Stimulated activated naive CD8-positive, alpha-beta T cell treated with anti-CD3 and anti-CD28 coated beads, Interleukin-15, amount 100 ng/mL, for 72 hours (primary cell): ENCODE results near the gene TPSD1.
"Not testable (repeated sequence)": the region's sequence is repeated elsewhere in the genome, so short reads cannot be mapped to it uniquely, and the experiment has no call there.

Source experiments
- ATAC-seq: fragments of 150-1000 bp; cut with Tn5 transposase; 2 replicates; pipeline ENCODE4 v1.10.0; 2021; ENCODE audit warnings: mild to moderate bottlenecking, moderate library complexity
- DNase-seq, 2 donors: peaks; one replicate each; pipeline ENCODE4 v3.0.0; 2021 to 2022
- H3K27ac Mint-ChIP-seq, 2 donors: one replicate each; pipeline ENCODE4 v1.8.0; 2022; ENCODE audit warnings: mild to moderate bottlenecking in 2 of 2, mixed read lengths in 2 of 2, moderate library complexity in 2 of 2
- H3K27me3 Mint-ChIP-seq: one replicate; pipeline ENCODE4 v1.8.0; 2022; ENCODE audit warnings: mixed read lengths
- H3K4me1 Mint-ChIP-seq: one replicate; pipeline ENCODE4 v1.8.0; 2022; ENCODE audit warnings: mild to moderate bottlenecking, mixed read lengths
- H3K4me3 Mint-ChIP-seq, 2 donors: one replicate each; pipeline ENCODE4 v1.8.0; 2022; ENCODE audit warnings: mild to moderate bottlenecking in 2 of 2, mixed read lengths in 2 of 2, moderate library complexity in 1 of 2
- H3K9me3 Mint-ChIP-seq, 2 donors: one replicate each; pipeline ENCODE4 v1.8.0; 2022; ENCODE audit warnings: mixed read lengths in 2 of 2

TPSD1 gene

DNA sequence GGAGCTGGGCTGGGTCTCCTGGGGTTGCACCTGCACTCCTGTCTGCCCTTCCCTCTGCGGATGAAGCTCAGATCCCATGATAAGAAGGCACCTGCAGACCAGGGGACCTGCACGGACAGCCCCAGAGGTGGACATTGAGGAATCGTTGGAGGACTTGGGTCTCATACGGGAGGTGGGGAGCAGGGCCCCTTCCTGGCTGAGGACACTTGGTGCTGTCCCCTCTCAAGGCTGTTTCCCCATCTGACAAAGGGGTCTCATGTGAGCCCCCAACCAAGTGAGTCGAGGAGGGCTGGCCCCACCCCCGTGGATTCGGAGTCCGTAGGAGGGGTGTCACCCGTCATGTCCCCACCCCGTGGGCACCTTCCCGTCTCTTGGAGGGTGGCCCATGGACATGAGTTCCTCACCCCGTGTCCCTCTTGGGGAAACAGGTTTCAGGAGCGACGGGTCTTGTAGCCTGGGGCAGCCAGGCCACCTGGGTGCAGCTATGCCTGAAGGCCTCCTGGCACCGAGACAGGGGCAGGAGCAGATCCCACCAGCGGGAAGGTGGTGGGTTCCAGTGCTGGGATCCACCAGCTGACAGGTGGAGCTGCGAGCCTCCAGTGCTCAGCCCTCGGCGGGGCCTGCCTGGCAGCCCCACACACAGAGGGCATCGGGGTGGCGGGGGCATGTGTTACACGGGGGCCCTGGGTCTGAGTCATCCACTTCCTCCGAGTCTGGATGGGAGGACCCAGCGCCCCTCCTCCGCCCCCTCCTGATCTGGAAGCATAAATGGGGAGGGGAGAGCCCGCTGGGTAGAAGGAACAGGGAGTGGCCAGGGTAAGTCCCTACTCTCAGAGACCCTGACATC lies at the start of gene TPSD1:
Gene TPSD1 (plus strand): TSS at position 794 of the 847 bp plus-strand sequence. CDS start 212 bp downstream, outside the sequence.
- H3K27me3 Mint-ChIP-seq, result peaks cover 25% of the 10 kb centered on the region
- H3K27ac Mint-ChIP-seq, DNase-seq, H3K4me1 Mint-ChIP-seq, ATAC-seq, H3K4me3 Mint-ChIP-seq, H3K9me3 Mint-ChIP-seq: not testable (repeated sequence)

GRCh38 chr16:1206326-1206725 lies 49.5 kb upstream of the TPSD1 start:
- ATAC-seq (no peak), DNase-seq (no peak)
- Mint-ChIP-seq H3K27me3 (no peaks in the 10 kb centered on the region), H3K4me3 (no peak overlapping the region), H3K27ac (no peak overlapping the region), H3K9me3 (no peaks in the 10 kb centered on the region), H3K4me1 (peaks cover 7% of the 10 kb centered on the region)

DNA sequence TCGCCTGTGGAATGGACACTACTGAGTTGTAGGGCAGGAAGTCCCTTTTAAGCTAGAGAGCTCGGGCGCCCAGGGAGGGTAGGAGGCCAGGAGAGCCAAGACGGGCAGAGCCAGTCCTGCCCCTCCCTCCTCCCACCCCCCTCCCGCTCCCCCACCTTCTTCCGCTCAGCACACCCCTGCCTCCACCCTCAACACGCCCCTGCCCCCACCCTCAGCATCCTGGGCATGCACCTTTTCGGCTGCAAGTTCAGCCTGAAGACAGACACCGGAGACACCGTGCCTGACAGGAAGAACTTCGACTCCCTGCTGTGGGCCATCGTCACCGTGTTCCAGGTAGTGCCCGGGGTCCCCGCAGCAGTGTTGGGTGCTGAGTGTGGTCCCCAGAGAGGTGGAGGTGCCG lies 49.1 kb upstream of the TPSD1 start:
- H3K27me3 Mint-ChIP-seq, result no peaks in the 10 kb centered on the region
- DNase-seq (no peak), ATAC-seq (no peak)
- no peak overlapping the region for H3K27ac Mint-ChIP-seq
- peaks cover 7% of the 10 kb centered on the region for H3K4me1 Mint-ChIP-seq
- H3K4me3 Mint-ChIP-seq, result peak overlapping the region in 1 of 2 donors; percentile 22
- no peaks in the 10 kb centered on the region for H3K9me3 Mint-ChIP-seq

DNA sequence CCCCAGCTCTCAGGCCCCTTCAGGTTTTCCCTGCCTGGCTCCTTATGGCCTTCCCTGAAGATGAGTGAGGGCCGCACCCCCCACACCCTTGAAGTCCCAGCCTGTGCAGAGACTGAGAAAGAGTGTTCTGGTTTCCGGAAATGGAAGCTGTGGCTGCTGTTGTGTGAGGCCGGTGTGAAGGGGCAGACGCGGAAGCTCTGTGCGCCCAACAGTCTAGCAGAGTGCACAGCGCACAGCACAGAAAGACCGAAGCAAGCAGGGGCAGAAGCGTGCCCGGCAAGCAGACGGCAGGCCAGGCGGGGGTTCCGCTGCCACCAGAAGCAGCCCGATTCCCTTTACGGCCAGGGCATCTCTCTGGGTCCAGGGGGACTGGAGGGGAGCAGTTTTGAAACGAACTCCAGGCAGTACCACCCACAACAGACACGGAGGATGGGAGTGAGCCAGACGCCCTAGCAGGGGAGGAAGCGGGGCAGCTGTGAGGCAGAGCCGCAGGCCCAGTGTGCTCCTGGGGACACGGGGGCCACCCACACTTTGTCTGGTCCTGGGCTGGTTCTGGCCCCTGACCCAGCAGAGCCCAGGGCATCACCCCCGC lies 47.5 kb upstream of the TPSD1 start:
- peak; percentile 53 for ATAC-seq
- DNase-seq, result no peak
- peak overlapping the region; percentile 13 to 89 for H3K27ac Mint-ChIP-seq

GRCh38 chr16:1209081-1209480 lies 46.8 kb upstream of the TPSD1 start:
- no peak for DNase-seq
- no peaks in the 10 kb centered on the region for H3K27me3 Mint-ChIP-seq
- peaks cover 7% of the 10 kb centered on the region for H3K4me1 Mint-ChIP-seq
- H3K4me3 Mint-ChIP-seq, result no peak overlapping the region
- no peak overlapping the region for H3K27ac Mint-ChIP-seq
- H3K9me3 Mint-ChIP-seq, result no peaks in the 10 kb centered on the region
- no peak for ATAC-seq

More for the DNA sequence above, 47.5 kb upstream of the TPSD1 start:
- H3K9me3 Mint-ChIP-seq, result no peaks in the 10 kb centered on the region
- peak overlapping the region; percentile 60 to 71 for H3K4me3 Mint-ChIP-seq
- peaks cover 7% of the 10 kb centered on the region for H3K4me1 Mint-ChIP-seq
- no peaks in the 10 kb centered on the region for H3K27me3 Mint-ChIP-seq

DNA sequence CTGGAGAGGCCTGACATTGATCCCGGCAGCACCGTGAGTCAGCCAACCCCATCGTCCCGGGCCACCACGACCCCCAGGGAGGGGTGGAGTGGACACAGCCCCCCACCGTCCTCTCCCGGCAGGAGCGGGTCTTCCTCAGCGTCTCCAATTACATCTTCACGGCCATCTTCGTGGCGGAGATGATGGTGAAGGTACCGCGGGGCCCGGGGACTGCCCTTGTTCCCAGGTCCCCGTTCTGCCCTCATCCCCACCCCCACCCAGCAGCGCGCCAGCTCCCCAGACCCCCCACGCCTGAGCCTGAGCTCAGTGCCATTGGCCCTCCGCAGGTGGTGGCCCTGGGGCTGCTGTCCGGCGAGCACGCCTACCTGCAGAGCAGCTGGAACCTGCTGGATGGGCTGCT lies 45.4 kb upstream of the TPSD1 start:
- Mint-ChIP-seq H3K4me1 (peaks cover 7% of the 10 kb centered on the region), H3K4me3 (no peak overlapping the region), H3K9me3 (no peaks in the 10 kb centered on the region), H3K27me3 (no peaks in the 10 kb centered on the region), H3K27ac (no peak overlapping the region)
- ATAC-seq, result no peak
- DNase-seq, result no peak

- no peak overlapping the region for H3K4me3 Mint-ChIP-seq
- peak; percentile 7 for ATAC-seq
- H3K27me3 Mint-ChIP-seq, result no peaks in the 10 kb centered on the region
- H3K27ac Mint-ChIP-seq, result no peak overlapping the region
- peaks cover 7% of the 10 kb centered on the region for H3K4me1 Mint-ChIP-seq
- H3K9me3 Mint-ChIP-seq, result no peaks in the 10 kb centered on the region
- no peak for DNase-seq
Measured at GRCh38 chr16:1211451-1212268, 44.2 kb upstream of the TPSD1 start.

- ATAC-seq, result no peak
- Mint-ChIP-seq H3K4me1 (peaks cover 7% of the 10 kb centered on the region), H3K9me3 (no peaks in the 10 kb centered on the region), H3K4me3 (no peak overlapping the region), H3K27ac (no peak overlapping the region), H3K27me3 (no peaks in the 10 kb centered on the region)
- DNase-seq, result no peak
Measured at GRCh38 chr16:1212616-1213194, 43.2 kb upstream of the TPSD1 start.

DNA sequence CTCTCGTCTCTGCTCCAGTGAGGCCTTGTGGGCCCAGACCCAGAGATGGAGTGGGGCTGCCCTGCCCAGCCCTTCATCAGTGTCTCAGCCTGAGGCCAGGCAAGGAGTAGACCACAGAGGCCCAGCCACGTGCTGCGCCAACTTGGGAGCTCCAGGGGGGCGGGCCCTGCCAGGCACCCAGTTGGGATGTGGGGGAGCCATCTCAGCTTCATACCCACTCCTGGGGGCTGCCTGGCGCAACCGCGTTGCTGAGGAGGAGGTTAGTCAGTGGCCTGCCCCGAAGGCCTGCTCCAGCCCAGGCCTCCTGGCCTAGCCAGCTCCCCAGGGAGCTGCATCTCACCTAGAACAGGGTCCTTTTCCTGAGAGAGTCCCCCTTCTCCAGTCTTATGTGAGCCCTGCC lies 42.6 kb upstream of the TPSD1 start:
- no peak for ATAC-seq
- Mint-ChIP-seq H3K4me3 (no peak overlapping the region), H3K9me3 (no peaks in the 10 kb centered on the region), H3K27me3 (no peaks in the 10 kb centered on the region), H3K27ac (peak overlapping the region in 1 of 2 donors; percentile 48), H3K4me1 (peaks cover 3% of the 10 kb centered on the region)
- DNase-seq, result no peak

GRCh38 chr16:1213796-1214372 lies 42.0 kb upstream of the TPSD1 start:
- DNase-seq (no peak), ATAC-seq (no peak)
- Mint-ChIP-seq H3K4me3 (no peak overlapping the region), H3K9me3 (no peaks in the 10 kb centered on the region), H3K4me1 (no peaks in the 10 kb centered on the region), H3K27me3 (no peaks in the 10 kb centered on the region), H3K27ac (peak overlapping the region in 1 of 2 donors; percentile 48)

DNA sequence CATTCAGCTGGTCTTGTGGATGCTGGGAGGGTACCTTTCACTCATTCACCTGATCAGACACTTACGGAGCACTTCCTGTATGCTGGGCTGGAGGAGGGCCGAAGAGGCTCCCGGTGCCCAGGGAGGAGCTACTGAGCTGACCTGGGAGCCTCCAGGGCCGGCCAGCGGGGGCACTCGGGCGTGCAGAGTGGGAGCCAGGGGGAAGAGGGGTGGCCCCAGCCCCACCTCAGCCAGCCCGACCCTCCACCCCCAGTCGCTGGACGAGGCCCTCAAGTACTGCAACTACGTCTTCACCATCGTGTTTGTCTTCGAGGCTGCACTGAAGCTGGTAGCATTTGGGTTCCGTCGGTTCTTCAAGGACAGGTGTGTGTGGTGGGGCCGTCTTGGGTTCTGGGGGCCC lies 41.1 kb upstream of the TPSD1 start:
- ATAC-seq (no peak), DNase-seq (no peak)
- Mint-ChIP-seq H3K27ac (peak overlapping the region in 1 of 2 donors; percentile 68), H3K4me1 (no peaks in the 10 kb centered on the region), H3K27me3 (no peaks in the 10 kb centered on the region), H3K4me3 (no peak overlapping the region), H3K9me3 (no peaks in the 10 kb centered on the region)

DNA sequence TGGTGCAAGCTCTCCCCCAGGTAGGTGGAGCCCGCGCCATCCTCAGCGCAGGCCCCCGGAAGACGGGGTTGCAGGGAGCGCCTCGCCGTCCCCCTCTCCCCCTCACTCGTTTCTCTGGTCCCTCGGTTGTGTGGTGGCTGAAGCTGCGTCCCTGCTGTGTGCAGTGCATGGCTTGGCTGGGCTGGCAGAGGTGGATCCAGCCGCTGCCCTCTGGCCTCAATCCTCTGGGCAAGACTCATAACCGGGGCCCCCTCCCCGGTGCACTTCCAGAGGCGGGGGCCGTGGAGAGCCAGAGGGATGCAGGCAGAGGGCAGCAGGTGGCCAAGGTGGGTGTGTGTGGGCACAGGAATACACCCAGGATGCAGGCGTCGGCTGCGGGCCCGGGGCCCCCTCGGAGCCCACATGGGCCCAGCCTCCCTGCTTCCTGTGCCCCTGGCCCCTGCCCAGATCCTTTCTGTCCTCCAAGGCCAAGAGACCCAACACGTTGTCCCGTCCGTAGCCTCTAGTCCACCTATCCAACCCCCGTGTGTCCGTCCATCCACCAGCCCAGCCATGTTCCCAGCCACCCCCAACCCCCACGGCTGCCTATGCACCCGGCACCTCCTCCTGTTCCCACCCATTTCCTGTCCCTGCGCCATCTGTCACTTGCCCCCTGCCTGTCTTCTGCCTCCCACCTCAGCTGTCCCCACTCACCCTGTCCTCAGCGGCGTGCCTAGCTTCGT lies 40.1 kb upstream of the TPSD1 start:
- Mint-ChIP-seq H3K9me3 (no peaks in the 10 kb centered on the region), H3K27ac (no peak overlapping the region), H3K4me3 (no peak overlapping the region), H3K27me3 (no peaks in the 10 kb centered on the region), H3K4me1 (no peaks in the 10 kb centered on the region)
- ATAC-seq (no peak), DNase-seq (no peak)

- no peaks in the 10 kb centered on the region for H3K4me1 Mint-ChIP-seq
- DNase-seq, result no peak
- ATAC-seq, result no peak
- H3K27me3 Mint-ChIP-seq, result no peaks in the 10 kb centered on the region
- no peak overlapping the region for H3K4me3 Mint-ChIP-seq
- no peaks in the 10 kb centered on the region for H3K9me3 Mint-ChIP-seq
- H3K27ac Mint-ChIP-seq, result no peak overlapping the region
Measured at GRCh38 chr16:1216296-1216619, 39.6 kb upstream of the TPSD1 start.

- Mint-ChIP-seq H3K27me3 (no peaks in the 10 kb centered on the region), H3K4me1 (no peaks in the 10 kb centered on the region), H3K4me3 (no peak overlapping the region), H3K27ac (no peak overlapping the region), H3K9me3 (no peaks in the 10 kb centered on the region)
- DNase-seq (no peak), ATAC-seq (no peak)
Measured at GRCh38 chr16:1216681-1217400, 39.0 kb upstream of the TPSD1 start.
